ENCODE data around the gene ERLIN1.
"Not testable (repeated sequence)": the region's sequence is repeated elsewhere in the genome, so short reads cannot be mapped to it uniquely, and the experiment has no call there.

The ERLIN1 gene

DNA sequence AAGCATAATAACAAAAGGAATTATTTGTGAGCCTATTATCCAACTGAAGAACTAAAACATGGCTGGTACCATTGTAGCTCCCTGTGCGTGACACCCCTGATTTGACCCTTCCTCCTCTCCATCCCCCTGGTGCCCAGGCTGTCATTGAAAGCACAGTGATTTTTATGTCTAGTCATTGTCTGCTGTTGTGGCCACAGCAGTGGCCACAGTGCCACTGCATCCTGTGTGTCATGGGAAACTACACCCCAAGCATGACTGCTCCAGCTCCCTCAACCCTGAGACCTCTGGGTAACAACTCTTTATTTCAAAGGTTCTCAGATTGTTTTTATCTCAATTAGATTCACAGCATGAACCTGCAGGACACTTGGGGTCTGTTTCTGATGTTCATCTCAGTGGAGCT, 52.0 kb downstream of the ERLIN1 start:
- DNase-seq (ENCODE audit: low read depth in 2 of 2): no peak

DNA sequence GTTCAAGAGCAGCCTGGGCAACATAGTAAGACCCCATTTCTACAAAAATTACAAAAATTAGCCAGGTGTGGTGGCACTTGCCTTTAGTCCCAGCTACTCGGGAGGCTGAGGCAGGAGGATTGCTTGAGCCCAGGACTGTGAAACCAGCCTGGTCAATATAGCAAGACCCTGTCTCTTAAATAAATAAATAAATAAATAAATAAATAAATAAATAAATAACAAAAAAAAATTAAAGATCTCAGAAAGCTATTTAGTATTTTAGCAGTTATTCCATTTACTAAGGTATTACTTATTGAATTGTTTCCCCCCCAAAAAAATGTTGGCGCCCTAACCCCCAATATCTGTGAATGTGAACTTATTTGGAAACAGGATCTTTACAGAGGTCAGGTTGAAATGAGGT, 53.4 kb downstream of the ERLIN1 start:
- DNase-seq (ENCODE audit: low read depth in 2 of 2): no peak

DNA sequence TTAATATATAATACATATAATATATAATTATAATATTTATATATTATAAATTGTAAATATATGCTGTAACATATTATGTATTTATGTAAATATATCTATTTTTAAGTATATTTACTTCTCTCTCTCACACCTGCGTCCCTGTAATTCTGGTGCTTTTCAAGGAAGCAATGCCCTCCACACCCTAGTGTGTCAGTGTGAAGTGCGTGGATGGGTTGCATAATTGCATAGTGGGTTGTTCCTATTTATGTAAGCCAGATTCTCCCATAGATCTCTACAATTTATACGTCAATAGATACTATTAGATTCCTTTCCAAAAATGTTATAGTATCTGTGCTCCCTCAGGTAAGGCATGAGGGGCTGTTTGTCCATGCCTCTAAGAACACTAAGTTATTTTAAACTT, 54.3 kb downstream of the ERLIN1 start:
- DNase-seq (ENCODE audit: low read depth in 2 of 2): no peak

DNA sequence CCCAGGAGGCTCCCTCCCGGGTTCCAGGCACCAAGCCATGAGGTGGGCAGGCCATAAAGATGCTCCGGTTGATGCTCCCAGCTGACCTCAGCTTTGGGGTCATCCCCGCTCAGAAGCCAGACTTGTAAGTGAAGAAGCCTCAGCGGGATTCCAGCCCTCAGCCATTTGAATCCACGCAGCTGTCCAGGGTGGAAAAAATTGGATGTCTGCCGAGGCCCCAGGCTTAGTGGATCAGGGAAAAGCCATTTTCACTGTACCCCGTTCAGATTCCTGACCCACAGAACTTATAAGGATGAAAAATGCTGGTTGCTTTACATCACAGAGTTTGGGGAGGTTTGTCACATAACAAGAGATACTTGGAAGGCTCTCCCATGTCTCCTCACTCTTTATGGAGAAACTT, 55.0 kb downstream of the ERLIN1 start:
- no peak for DNase-seq (ENCODE audit: low read depth in 2 of 2)

DNA sequence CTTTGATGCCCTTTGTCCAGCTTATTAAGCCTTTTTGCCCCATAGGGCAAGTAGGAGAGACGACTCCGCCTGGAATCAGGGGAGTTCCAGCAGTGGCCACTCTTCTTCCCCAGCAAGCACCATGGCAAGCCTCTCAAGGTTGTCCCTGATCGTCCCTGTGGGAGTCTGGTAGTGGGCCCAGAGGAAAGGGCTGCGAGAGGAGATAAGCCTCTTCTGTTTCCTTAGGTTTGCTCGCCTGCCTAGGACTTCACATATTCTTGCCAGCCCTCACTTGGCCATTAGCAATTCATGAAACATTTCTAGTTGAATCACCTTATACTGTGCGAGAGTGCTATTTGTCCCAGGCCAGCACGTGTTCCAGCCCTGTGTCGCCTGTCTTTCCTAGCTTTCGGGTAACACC, 56.4 kb downstream of the ERLIN1 start:
- no peak for DNase-seq (ENCODE audit: low read depth in 2 of 2)

DNA sequence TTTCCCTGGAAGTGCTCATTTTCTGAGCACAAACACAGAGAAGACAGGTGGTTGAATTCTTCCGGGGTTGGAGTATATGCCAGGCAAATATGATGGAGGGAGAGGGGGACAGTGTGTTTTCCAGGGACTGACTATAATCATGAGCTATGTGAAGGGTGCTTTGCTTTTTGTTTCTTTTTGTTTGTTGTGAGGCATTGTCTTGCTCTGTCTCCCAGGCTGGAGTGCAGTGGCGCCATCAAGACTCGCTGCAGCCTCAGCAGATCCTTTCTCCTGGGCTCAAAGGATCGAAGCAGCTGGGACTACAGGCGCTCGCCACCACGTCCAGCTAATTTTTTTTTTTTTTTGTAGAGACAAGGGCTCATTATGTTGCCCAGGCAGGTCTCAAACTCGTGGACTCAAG, 56.9 kb downstream of the ERLIN1 start:
- DNase-seq (ENCODE audit: low read depth in 2 of 2): no peak

DNA sequence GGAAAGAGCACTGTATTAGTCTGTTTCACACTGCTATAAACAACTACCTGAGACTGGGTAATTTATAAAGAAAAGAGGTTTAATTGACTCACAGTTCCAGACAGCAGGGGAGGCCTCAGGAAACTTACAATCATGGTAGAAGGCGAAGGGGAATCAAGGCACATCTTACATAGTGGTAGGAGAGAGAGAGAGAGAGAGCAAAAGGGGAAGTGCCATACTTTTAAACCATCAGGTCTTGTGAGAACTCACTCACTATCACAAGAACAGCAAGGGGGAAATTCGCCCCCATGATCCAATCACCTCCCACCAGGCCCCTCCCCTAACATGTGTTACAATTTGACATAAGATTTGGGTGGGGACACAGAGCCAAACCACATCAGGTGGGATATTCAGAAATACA, 60.5 kb downstream of the ERLIN1 start:
- DNase-seq (ENCODE audit: low read depth in 2 of 2): not testable (repeated sequence)

DNA sequence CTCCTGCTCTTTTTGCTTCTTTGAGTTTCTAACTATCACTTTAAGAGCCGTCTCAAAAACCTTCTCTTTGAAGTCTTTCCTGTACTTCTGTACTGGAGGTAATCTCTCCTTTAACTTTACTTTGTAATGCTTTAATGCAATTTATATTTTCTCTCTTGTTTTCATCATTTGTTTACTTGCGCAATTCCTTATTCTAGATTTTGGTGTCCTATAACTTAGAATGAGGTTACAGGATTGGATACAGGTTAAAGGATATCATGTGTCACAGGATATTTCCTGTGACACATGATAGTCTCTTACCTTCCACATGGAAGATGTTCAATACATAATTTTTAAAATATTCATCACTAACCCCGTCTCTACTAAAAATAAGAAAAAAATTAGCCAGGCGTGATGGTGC, 61.7 kb downstream of the ERLIN1 start:
- no peak for DNase-seq (ENCODE audit: low read depth in 2 of 2)

DNA sequence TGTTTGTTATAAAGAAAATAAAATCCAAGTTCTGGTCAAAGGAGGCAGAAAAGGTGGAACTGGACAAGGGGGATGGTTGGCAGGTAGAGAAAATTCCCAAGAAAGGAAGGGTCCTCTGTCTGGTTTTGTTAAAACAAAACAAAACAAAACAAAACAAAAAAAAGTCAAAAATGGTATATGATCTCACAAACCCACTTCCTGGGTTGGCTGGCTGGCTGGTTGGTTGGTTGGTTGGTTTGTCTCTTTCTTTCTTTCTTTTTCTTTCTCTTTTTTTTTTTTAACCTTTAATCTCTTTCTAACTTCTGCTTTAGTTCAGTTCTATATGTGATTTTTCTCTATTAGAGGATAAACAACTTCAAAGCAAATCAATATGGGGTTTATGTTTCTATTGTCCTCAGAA, 63.0 kb downstream of the ERLIN1 start:
- DNase-seq (ENCODE audit: low read depth in 2 of 2): no peak

DNA sequence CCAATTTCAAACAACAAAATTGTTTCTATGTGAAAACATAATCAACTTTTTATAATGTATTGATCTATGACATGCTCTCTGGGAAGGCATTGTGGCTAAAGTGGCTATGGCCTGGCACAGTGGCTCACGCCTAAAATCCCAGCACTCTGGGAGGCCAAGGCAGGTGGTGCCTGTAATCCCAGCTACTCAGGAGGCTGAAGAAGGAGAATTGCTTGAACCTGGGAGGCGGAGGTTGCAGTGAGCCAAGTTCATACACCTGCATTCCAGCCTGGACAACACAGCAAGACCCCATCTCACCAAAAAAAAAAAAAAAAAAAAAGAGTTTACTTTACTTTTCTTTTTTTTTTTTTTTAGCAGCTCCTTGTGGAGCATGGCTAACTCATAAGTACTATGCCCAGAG, 65.3 kb downstream of the ERLIN1 start:
- DNase-seq (ENCODE audit: low read depth in 2 of 2): no peak

DNA sequence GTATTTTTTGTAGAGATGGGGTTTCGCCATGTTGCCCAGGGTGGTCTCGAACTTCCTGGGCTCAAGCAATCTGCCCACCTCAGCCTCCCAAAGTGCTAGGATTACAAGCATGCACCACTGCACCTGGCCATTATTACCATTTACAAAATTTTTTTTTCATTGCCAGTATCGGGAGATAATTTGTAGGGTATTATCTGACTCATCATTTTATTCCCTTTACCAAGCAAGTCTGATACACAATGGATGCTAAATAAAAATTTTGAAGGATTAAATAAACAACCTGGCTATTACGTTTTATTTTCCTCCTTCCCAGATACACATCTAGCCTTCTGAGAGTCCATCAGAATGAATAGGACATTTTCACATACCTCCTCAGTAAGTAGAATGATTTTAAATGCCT, 66.1 kb downstream of the ERLIN1 start:
- DNase-seq (ENCODE audit: low read depth in 2 of 2): no peak

DNA sequence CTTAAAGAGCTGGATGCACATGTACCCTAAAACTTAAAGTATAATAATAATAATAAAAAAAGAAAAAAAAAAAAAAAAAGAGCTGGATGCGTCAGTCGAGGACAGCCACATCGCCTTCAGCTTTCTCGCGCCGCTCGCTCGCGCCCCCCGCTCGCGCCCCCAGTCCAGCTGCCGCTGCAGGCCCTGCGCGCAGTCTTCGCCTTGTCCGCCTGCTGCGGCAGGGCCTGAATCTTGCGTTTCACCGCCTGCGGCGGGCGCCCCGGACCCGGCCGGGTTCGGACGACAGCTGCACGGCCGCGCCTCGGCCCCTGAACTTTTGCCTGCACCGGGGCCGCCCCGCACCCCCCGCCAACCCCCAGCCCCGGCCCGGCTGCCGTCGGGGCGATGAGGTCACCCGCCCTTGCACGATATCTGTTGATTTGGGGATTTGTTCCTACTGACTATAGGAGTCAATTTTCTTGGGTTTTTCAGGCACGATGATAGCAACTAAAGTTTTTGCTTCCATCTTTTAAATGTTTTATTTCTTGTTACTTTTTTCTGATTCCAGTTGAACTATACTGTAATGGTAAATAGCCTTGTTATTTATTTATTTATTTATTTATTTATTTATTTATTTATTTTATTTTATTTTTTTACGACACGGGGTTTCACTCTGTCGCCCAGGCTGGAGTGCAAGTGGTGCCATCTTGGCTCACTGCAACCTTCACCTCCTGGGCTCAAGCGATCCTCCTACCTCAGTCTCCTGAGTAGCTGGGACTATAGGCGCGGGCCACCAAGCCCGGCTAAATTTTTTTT, 70.7 kb downstream of the ERLIN1 start:
- DNase-seq (ENCODE audit: low read depth in 2 of 2): no peak

DNA sequence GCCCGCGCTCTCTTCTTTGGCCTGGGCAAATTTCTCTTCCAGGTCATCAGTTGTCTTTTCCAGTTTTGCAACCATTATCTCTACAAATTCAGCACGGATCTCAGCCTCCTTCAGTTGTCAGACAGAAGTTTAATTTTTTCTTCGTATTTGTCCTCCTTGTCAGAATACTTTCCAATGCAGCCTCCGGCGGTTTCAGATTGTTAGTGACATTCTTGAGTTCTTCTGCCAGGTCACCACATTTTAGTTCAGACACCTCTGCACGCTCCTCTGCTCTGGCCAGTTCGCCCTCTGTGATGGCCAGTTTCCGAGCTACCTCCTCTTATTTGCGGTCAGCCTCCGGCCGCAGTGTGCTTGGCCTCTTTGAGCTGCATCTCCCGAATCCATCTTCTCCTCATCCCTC, 71.4 kb downstream of the ERLIN1 start:
- DNase-seq (ENCODE audit: low read depth in 2 of 2): no peak

DNA sequence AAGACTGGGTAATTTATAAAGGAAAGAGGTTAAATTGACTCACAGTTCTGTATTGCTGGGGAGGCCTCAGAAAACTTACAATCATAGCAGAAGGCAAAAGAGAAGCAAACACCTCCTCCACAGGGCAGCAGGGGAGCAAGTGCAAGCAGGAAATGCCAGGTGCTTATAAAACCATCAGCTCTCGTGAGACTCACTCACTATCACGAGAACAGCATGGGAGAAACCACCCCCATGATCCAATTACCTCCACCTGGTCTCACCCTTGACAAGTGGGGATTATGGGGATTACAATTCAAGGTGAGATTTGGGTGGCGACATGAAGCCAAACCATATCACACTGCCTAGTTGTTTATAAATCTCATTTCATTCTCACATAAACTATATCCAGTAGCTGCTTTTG, 76.2 kb downstream of the ERLIN1 start:
- DNase-seq (ENCODE audit: low read depth in 2 of 2): no peak

DNA sequence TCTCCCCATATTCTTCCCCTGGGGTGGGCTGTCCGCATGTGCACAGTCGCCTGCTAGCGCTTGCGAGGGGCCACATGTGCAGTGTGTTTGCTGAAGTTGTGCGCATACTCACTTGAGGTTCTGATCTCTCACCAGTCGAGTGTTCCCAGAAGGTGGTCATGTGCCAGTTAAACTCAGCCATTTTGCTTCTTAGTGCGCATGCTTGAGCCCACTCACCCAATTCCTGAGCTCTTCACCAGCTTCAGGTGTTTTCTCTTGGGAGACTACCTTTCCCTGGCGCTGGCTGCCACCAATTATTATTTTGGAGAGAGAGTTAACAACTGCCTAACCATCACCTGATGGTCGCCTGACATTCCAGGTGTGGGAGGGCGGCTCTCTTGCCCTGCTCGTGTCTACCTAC, 79.0 kb downstream of the ERLIN1 start:
- DNase-seq (ENCODE audit: low read depth in 2 of 2): no peak

DNA sequence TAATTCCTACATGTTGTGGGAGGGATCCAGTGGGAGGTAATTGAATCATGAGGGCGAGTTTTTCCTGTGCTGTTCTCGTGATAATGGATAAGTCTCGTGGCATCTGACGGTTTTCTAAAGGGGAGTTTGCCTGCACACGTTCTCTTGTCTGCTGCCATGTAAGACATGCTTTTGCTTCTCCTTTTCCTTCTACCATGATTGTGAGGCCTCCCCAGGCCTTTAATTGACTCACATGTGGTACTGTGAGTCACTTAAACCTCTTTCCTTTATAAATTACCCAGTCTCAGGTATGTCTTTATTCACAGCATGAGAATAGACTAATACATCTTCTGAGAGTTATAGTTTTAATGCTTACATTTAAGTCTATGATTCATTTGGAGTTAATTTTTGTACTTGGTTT, 81.5 kb downstream of the ERLIN1 start:
- no peak for DNase-seq (ENCODE audit: low read depth in 2 of 2)

DNA sequence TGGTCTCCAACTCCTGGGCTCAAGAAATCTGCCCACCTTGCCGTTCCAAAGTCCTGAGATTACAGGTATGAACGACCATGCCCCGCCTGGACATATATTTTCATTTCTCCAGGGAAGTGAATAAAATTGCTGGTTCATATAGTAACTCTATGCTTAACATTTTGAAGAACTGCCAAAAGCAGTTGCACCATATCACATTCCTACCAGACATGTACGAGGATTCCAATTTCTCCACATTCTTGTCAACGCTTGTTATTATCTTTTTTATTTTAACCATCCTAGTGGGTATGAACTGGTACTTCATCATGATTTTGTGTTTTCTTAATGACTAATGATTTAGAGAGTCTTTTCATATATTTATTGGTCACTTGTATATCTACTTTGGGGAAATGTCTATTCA, 82.2 kb downstream of the ERLIN1 start:
- DNase-seq (ENCODE audit: low read depth in 2 of 2): no peak

DNA sequence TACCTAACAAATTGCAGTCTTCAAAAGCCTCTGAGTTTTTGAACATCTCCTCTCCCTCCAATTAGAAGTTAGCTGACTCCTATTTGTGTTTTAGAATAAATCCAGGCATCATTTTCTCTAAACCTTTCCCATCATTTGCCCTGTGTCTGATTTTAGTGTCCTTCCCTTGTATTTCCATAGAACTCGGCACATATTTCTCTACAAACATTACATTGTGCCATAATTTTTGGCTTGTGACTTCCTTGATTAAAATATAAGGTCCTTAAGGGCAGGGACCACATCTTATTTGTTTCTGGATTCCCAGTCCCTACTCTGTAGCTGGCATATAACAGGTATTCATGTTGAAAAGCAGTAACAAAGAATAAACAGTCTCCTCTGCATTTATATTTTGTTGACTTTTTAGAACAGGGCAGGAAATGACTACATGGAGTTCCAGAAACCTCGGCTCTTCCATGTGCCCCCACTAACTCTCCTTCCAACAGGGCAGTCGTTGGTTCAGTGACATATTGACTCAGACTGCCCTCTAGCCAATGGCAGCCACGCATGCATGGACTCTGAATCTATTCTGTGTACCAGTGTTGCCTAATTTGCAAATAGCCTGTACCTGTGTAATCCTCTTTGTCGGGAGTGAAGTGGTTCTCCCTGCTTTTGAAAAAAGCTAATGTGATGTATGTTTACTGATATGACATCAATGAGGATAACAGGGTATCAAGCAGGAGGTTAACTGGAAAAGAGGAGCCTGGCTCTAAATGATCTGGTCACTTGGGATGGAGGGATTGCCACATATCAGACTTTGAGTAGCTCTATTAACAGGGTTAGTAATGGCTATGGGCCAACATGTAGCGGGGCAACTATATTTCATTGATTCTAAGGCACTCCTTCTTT, 84.4 kb downstream of the ERLIN1 start:
- no peak for DNase-seq (ENCODE audit: low read depth in 2 of 2)

DNA sequence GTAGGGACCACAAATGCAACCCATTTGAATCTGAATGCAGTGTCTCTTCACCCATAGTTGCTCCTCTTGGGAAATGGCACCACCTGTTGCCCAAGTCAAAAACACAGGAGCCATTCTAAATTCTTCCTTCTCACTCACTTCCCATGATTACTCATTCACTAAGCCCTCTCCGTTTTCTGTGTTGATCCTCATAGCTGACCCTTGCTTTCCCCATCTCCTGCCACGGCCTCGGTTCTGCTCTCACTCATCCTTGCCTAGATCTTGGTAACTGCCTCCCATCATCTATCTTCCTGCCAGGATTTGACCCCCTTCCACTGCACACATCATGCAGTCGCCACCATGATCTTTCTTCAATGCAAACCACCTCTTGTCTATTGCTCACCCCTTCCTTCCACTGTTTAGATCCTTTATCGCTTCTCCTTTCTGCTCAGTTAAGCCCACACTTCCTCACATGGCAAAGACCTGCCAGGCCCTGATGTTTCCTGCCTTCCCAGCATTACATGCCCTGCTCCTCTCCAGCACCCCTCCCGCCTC, 85.1 kb downstream of the ERLIN1 start:
- no peak for DNase-seq (ENCODE audit: low read depth in 2 of 2)

All from stimulated activated CD4-positive, alpha-beta T cell treated with anti-CD3 and anti-CD28 coated beads, Interleukin-1b, Interleukin-23, amount 100 ng/mL, for 4 hours (primary cell).